Spleen (tissue), 7 donors: ENCODE measurements around the gene INPP5D.

ENCODE experiments used
- POLR2A ChIP-seq, 3 donors: fragments of 450-650 bp; IDR thresholded peaks; one replicate each; pipeline ENCODE4 v1.5.1; 2017; ENCODE audit warnings: antibody characterized with exemption in 3 of 3, mild to moderate bottlenecking in 1 of 3
- POLR2AphosphoS5 ChIP-seq, 3 donors: sonication (generic); formaldehyde crosslinking; IDR thresholded peaks; one replicate each; pipeline ENCODE4 v1.5.1; 2017; ENCODE audit warnings: antibody characterized with exemption in 3 of 3
- TF ChIP-seq, protein P1 (sequence below), 11 experiments: fragments of 200-600 bp in 7 of 11; fragments of 450-650 bp in 4 of 11; sonication (generic) in 4 of 11; IDR thresholded peaks in 8 of 11; conservative IDR thresholded peaks in 3 of 11; 1 replicate in 7 of 11; 2 replicates in 4 of 11; pipeline versions ENCODE4 v1.4.0 to v1.8.0; 2016 to 2021; ENCODE audit warnings: antibody characterized with exemption in 11 of 11, inconsistent platforms in 4 of 11, mild to moderate bottlenecking in 1 of 11
- donor health status: DM: no; HTN: no; CAD: no; lungs with moderate emphysema.
- donor health status: DM: no; HTN: no; CAD: no.
- donor health status: DM: no; HTN: no; CAD: no.

DNA sequence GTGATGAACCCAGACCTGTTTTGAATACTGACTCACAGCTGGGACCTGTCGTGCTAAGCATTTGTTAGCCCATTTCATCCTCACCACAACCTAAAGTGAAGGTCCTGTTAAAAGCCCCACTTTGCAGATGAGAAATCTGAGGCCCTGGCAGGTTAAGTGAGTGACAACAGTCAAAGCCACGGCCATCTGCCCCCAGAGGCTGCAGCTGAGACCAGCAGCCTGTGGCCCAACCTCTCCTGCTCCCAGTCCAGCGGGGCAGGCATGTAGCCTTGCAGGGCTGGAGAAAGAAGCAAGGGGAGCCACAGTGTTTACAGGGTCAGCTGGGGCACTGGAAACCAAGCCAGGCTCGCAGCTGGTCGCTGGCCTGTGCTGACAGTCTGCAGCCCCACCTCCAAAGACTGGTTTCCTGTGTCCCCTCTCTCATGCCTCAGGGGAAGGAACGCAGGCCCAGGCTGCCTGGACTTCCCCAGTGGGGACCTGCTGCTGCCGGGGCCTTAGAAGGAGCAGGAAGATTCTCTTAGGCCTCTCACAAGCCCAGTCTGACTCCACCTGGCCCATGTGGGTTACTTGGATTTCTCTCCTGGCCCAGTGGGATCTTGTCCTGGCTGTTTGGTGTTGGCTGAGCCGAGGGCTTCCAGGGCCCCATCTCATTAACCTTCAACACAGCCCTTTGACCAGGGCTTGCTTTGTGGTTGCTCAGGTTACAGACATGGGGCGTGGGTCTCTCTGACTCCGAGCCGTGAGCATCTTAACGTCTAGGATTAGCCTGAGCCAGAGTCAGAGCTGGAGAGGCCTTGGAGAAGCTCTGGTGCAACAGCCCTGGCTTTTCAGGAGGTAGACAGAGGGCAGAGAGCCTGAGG is 1.7 kb downstream of the INPP5D start:
- TF ChIP-seq, protein P1, sequence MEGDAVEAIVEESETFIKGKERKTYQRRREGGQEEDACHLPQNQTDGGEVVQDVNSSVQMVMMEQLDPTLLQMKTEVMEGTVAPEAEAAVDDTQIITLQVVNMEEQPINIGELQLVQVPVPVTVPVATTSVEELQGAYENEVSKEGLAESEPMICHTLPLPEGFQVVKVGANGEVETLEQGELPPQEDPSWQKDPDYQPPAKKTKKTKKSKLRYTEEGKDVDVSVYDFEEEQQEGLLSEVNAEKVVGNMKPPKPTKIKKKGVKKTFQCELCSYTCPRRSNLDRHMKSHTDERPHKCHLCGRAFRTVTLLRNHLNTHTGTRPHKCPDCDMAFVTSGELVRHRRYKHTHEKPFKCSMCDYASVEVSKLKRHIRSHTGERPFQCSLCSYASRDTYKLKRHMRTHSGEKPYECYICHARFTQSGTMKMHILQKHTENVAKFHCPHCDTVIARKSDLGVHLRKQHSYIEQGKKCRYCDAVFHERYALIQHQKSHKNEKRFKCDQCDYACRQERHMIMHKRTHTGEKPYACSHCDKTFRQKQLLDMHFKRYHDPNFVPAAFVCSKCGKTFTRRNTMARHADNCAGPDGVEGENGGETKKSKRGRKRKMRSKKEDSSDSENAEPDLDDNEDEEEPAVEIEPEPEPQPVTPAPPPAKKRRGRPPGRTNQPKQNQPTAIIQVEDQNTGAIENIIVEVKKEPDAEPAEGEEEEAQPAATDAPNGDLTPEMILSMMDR (IDR thresholded peaks at IDR 0.05 in 8 of 11, conservative IDR thresholded peaks at IDR 0.05 in 3 of 11), result peak in 8 of 11 experiments; percentile 16 to 58 (median 40)
- peak; percentile 76 to 83 (median 82) for TF ChIP-seq POLR2AphosphoS5 (IDR thresholded peaks at IDR 0.05)
- no peak for TF ChIP-seq POLR2A (IDR thresholded peaks at IDR 0.05)
